Measurements from ENCODE around the gene SNRPN.

GRCh38 chr15:24944954-24945353 lies 9.8 kb upstream of the SNRPN start:
- TF ChIP-seq POLR2A (IDR thresholded peaks at IDR 0.05): no peak
- no peak for TF ChIP-seq CTCF (IDR thresholded peaks at IDR 0.05)

All from right lobe of liver (tissue), 4 donors.